ENCODE results near the gene DSCAML1. TPM values are rescaled to one million over a fixed set of nuclear protein-coding genes. Genes with fewer than 3 reads are reported as not detected.

The DSCAML1 gene
- total and polyA plus RNA-seq, 2 of the 8 experiments (the other 6 are each of a cell fraction or from before 2014, with no cell fraction given): 0.19 to 0.24 TPM

DNA sequence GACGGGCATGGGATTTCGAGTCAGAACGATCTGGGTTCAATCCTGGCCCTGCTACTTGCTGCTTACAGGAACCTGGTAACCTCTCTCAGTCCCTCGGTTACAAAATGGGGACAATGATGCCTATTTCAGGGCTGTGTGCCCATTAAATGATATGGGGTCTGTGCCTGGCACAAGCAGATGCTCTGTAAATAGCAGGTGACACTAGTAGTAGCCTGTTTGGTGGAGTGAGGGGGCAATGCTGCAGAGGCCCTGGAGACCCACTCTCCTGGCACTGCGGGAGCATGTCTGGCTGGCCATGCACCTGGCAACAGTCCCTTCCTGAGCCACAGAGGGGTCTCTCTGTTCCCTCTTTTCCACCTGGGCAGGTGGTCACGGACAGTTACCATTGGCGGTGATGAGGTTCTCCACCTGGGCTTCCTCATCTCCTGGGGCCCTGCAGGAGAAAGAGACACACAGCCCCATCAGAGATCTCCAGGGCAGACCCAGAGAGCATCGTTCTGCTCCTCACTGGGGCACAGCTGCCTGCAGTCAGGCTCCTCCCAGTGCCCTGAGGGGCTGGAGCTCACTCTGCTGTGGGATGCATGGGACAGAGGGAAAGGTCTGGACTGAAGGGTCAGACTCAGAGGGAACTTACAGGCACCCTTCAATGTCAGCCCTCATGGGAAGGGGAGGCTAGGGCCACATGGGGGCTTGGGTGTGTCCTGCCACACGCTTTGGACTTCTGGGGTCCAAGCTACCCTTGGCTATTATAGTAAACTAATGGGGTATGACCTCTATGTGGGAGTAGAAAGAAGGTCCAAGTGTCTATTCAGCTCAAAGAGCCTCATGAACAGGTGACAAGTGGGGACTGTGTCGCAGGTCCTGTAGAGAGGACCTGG lies 43.2 kb upstream of the DSCAML1 start (continued):
- no peak for TF ChIP-seq PHF8 (conservative IDR thresholded peaks at IDR 0.05; ENCODE audit: low read depth, low read length)
- TF ChIP-seq GABPA (IDR thresholded peaks at IDR 0.05; ENCODE audit: borderline replicate concordance, insufficient read depth, low read length): no peak
- TF ChIP-seq HDAC6 (IDR thresholded peaks at IDR 0.05; ENCODE audit: low read depth, low read length): no peak
- no peak for TF ChIP-seq CBX5 (IDR thresholded peaks at IDR 0.05; ENCODE audit: low read depth, low read length)
- TF ChIP-seq NANOG (IDR thresholded peaks at IDR 0.05; ENCODE audit: insufficient read depth, low read depth, low read length, poor library complexity, severe bottlenecking): no peak
- no peak for TF ChIP-seq TAF1 (IDR thresholded peaks at IDR 0.05; ENCODE audit: low read depth, low read length)
- no peak for TF ChIP-seq SUZ12 (IDR thresholded peaks at IDR 0.05; ENCODE audit: low read length)
- TF ChIP-seq TBP (IDR thresholded peaks at IDR 0.05; ENCODE audit: low read depth, low read length): no peak
- TF ChIP-seq SIRT6 (IDR thresholded peaks at IDR 0.05; ENCODE audit: low read length): no peak
- no peak for TF ChIP-seq EZH2 (IDR thresholded peaks at IDR 0.05; ENCODE audit: low read depth, low read length, severe bottlenecking)
- TF ChIP-seq, protein P1, sequence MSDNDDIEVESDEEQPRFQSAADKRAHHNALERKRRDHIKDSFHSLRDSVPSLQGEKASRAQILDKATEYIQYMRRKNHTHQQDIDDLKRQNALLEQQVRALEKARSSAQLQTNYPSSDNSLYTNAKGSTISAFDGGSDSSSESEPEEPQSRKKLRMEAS (IDR thresholded peaks at IDR 0.05): no peak
- TF ChIP-seq TCF12 (IDR thresholded peaks at IDR 0.05; ENCODE audit: low read depth, low read length): no peak

All from H1 (cell line).